B cell (primary cell): ENCODE data around the gene CFAP47. TPM values are rescaled to one million over a fixed set of nuclear protein-coding genes. Genes with fewer than 3 reads are reported as not detected.

Experiments used
- ATAC-seq: fragments of 200-7000 bp; cut with Tn5 transposase; one replicate; pipeline ENCODE4 v1.10.0; 2021; ENCODE audit warnings: low read depth, mild to moderate bottlenecking, moderate number of reproducible peaks, moderate library complexity
- CTCF ChIA-PET: fragments of 350-600 bp; sonication (Branson Sonifier 250); formaldehyde crosslinking; loops from one replicate; lab custom pipeline; 2021; ENCODE audit warnings: antibody characterized with exemption, inconsistent platforms; lab: Charles Lee
- POLR2A ChIA-PET: fragments of 350-600 bp; sonication (Branson Sonifier 250); formaldehyde crosslinking; loops from one replicate; lab custom pipeline; 2021; ENCODE audit warnings: antibody characterized with exemption; lab: Charles Lee
- DNase-seq: peaks from one replicate; pipeline ENCODE4 v3.0.0; 2013
- H2AFZ ChIP-seq: 2 replicates; pipeline ENCODE4 v1.6.1; 2012; ENCODE audit warnings: mild to moderate bottlenecking, low read depth, low read length; ENCODE audit not compliant: insufficient read depth, poor library complexity, severe bottlenecking
- H3K27ac ChIP-seq, 2 donors: 1 replicate in 1 of 2; 2 replicates in 1 of 2; pipeline ENCODE4 v1.5.1; 2012 to 2013; ENCODE audit warnings: low read length in 2 of 2, mild to moderate bottlenecking in 2 of 2, moderate library complexity in 1 of 2
- H3K27me3 ChIP-seq, 4 experiments: fragments of 200-600 bp in 1 of 4; sonication (generic) in 1 of 4; replicated peaks in 1 of 4; 1 replicate in 2 of 4; 2 replicates in 2 of 4; pipeline versions ENCODE4 v1.6.1 to v1.7.0; 2013 to 2016; ENCODE audit warnings: low read length in 3 of 4, mild to moderate bottlenecking in 2 of 4, mixed read lengths in 1 of 4, moderate library complexity in 1 of 4; ENCODE audit not compliant: insufficient read depth in 4 of 4, control insufficient read depth in 3 of 4; ENCODE audit errors: control extremely low read depth in 1 of 4
- H3K36me3 ChIP-seq, 2 experiments: replicated peaks in 1 of 2; 1 replicate in 1 of 2; 2 replicates in 1 of 2; pipeline versions ENCODE4 v1.6.1 to v1.7.1; 2013; ENCODE audit warnings: low read length in 1 of 2; ENCODE audit not compliant: insufficient read depth in 2 of 2, control insufficient read depth in 1 of 2; ENCODE audit errors: control extremely low read depth in 1 of 2, extremely low read depth in 1 of 2
- H3K4me1 ChIP-seq, 2 donors: fragments of 200-600 bp in 1 of 2; sonication (generic) in 1 of 2; 1 replicate in 1 of 2; 2 replicates in 1 of 2; pipeline versions ENCODE4 v1.5.1 to v1.6.1; 2013 to 2017; ENCODE audit warnings: low read length in 2 of 2; ENCODE audit not compliant: control insufficient read depth in 2 of 2, insufficient read depth in 2 of 2
- H3K4me2 ChIP-seq: replicated peaks from 2 replicates; pipeline ENCODE3; 2012; ENCODE audit warnings: mild to moderate bottlenecking, low read depth, low read length; ENCODE audit not compliant: poor library complexity, severe bottlenecking
- H3K4me3 ChIP-seq, 5 experiments: fragments of 200-600 bp in 1 of 5; sonication (generic) in 1 of 5; 1 replicate in 3 of 5; 2 replicates in 2 of 5; pipeline versions ENCODE4 v1.5.1 to v1.7.0; 2011 to 2016; ENCODE audit warnings: low read length in 4 of 5, mild to moderate bottlenecking in 4 of 5, low read depth in 2 of 5, control low read depth in 1 of 5, moderate library complexity in 1 of 5; ENCODE audit not compliant: insufficient read depth in 1 of 5; ENCODE audit errors: control extremely low read depth in 1 of 5, extremely low read depth in 1 of 5
- H3K79me2 ChIP-seq: fragments of 200-600 bp; sonication (generic); one replicate; pipeline ENCODE4 v1.6.0; 2016; ENCODE audit warnings: low read length; ENCODE audit not compliant: control insufficient read depth, insufficient read depth
- H3K9ac ChIP-seq: fragments of 200-600 bp; sonication (generic); 2 replicates; pipeline ENCODE4 v1.6.1; 2017; ENCODE audit warnings: mild to moderate bottlenecking, low read length, moderate library complexity
- H3K9me3 ChIP-seq, 3 donors: one replicate each; pipeline versions ENCODE4 v1.6.1 to v1.7.1; 2013; ENCODE audit warnings: low read length in 2 of 3; ENCODE audit not compliant: control insufficient read depth in 2 of 3, insufficient read depth in 1 of 3; ENCODE audit errors: control extremely low read depth in 1 of 3
- H4K20me1 ChIP-seq: 2 replicates; pipeline ENCODE4 v1.6.0; 2012; ENCODE audit warnings: mild to moderate bottlenecking, low read length; ENCODE audit not compliant: insufficient read depth, control insufficient read depth, poor library complexity, severe bottlenecking
- H3K27ac Mint-ChIP-seq: one replicate; pipeline ENCODE4 v1.8.0; 2021; ENCODE audit warnings: mixed read lengths
- H3K27me3 Mint-ChIP-seq: one replicate; pipeline ENCODE4 v1.8.0; 2021; ENCODE audit warnings: mixed read lengths
- H3K4me1 Mint-ChIP-seq: one replicate; pipeline ENCODE4 v1.8.0; 2021; ENCODE audit warnings: mixed read lengths
- H3K4me3 Mint-ChIP-seq: one replicate; pipeline ENCODE4 v1.8.0; 2021; ENCODE audit warnings: mixed read lengths
- H3K9me3 Mint-ChIP-seq: one replicate; pipeline ENCODE4 v1.8.0; 2022; ENCODE audit warnings: mixed read lengths; ENCODE audit not compliant: insufficient read depth
- CTCF ChIP-seq: fragments of 200-600 bp; IDR thresholded peaks from one replicate; pipeline ENCODE4 v1.8.0; 2022; ENCODE audit warnings: antibody characterized with exemption, mild to moderate bottlenecking
- EZH2 ChIP-seq: IDR thresholded peaks from 2 replicates; pipeline ENCODE4 v1.6.1; 2012; ENCODE audit warnings: borderline replicate concordance, low read depth, mild to moderate bottlenecking, moderate library complexity, low read length; ENCODE audit not compliant: insufficient read depth, poor library complexity, severe bottlenecking
- WGBS: methylation state at CpG from one replicate; pipeline ENCODE4 v1.1.5; 2013; ENCODE audit warnings: missing lambda C conversion rate; ENCODE audit not compliant: insufficient coverage; 5-methylcytosine and 5-hydroxymethylcytosine counted together
- intact Hi-C: fragments of 100-400 bp; cut with micrococcal nuclease; formaldehyde crosslinking; loops from one replicate; pipeline ENCODE4 v1.10.0; 2022
- polyA plus RNA-seq: library from polyadenylated mRNA; depleted of rRNA; stranded (reverse); fragments of >200 nt; gene quantifications from 2 replicates; pipeline ENCODE4 v1.2.3, GENCODE V29; 2012
- total RNA-seq, 2 donors: library from RNA; stranded (reverse); fragments of 120-200 nt in 1 of 2; gene quantifications; 1 replicate in 1 of 2; 2 replicates in 1 of 2; pipeline versions ENCODE4 v1.2.3 to v1.2.4, GENCODE V29; 2013 to 2022

Gene CFAP47
- total and polyA plus RNA-seq, 2 donors (not counting 1 experiment from before 2014, with no cell fraction given) = not detected

- no peak overlapping the region for H3K9ac ChIP-seq
- no CpG with 5 or more reads among the region's 4 CpGs for WGBS
- no peak overlapping the region for H2AFZ ChIP-seq
- Mint-ChIP-seq H3K9me3 (peaks cover 2% of the 10 kb centered on the region), H3K27me3 (no peaks in the 10 kb centered on the region), H3K4me3 (no peak overlapping the region), H3K4me1 (no peaks in the 10 kb centered on the region), H3K27ac (no peak overlapping the region)
- intact Hi-C loops = no loop called here
- no peaks in the 10 kb centered on the region for H3K9me3 ChIP-seq
- DNase-seq (no peak), ATAC-seq (no peak)
- H3K27me3 ChIP-seq = no peaks in the 10 kb centered on the region
- no peaks in the 10 kb centered on the region for H4K20me1 ChIP-seq
- no peaks in the 10 kb centered on the region for H3K79me2 ChIP-seq
- H3K4me2 ChIP-seq = no peak overlapping the region
- H3K4me1 ChIP-seq = no peaks in the 10 kb centered on the region
- H3K27ac ChIP-seq = no peak overlapping the region
- no peak overlapping the region for H3K4me3 ChIP-seq
- ChIA-PET CTCF (no interaction called here), POLR2A (no interaction called here)
- TF ChIP-seq CTCF (no peak), EZH2 (no peak)
- H3K36me3 ChIP-seq = no peaks in the 10 kb centered on the region
These were observed 464.0 kb downstream of the CFAP47 start for GRCh38 chrX:36383495-36383894.

GRCh38 chrX:36388901-36389300 lies 469.4 kb downstream of the CFAP47 start:
- no peak for DNase-seq
- TF ChIP-seq EZH2 (no peak), CTCF (no peak)
- H3K27me3 Mint-ChIP-seq = no peaks in the 10 kb centered on the region
- WGBS = 70% methylated on average over 2 of the region's 4 CpGs
- H4K20me1 ChIP-seq = no peaks in the 10 kb centered on the region
- no peaks in the 10 kb centered on the region for H3K4me1 ChIP-seq
- H3K9me3 Mint-ChIP-seq = peaks cover 7% of the 10 kb centered on the region
- no peaks in the 10 kb centered on the region for H3K9me3 ChIP-seq
- H3K36me3 ChIP-seq = no peaks in the 10 kb centered on the region
- no peak overlapping the region for H2AFZ ChIP-seq
- no peak overlapping the region for H3K4me3 ChIP-seq
- H3K27ac ChIP-seq = no peak overlapping the region
- ChIA-PET CTCF (no interaction called here), POLR2A (no interaction called here)
- no peak overlapping the region for H3K9ac ChIP-seq
- intact Hi-C loops = no loop called here
- no peaks in the 10 kb centered on the region for H3K27me3 ChIP-seq
- H3K4me1 Mint-ChIP-seq = no peaks in the 10 kb centered on the region
- ATAC-seq = no peak
- no peaks in the 10 kb centered on the region for H3K79me2 ChIP-seq
- no peak overlapping the region for H3K4me2 ChIP-seq
- H3K4me3 Mint-ChIP-seq = no peak overlapping the region
- H3K27ac Mint-ChIP-seq = no peak overlapping the region
